K562 (cell line): ENCODE data around the gene TPD52L1. TPM values are rescaled to one million over a fixed set of nuclear protein-coding genes. Genes with fewer than 3 reads are reported as not detected.

ENCODE experiments used
- CBX1 ChIP-seq: sonication (generic); IDR thresholded peaks from 2 replicates; pipeline ENCODE4 v1.6.1; 2016; ENCODE audit warnings: antibody characterized with exemption, low read depth, mild to moderate bottlenecking
- CBX3 ChIP-seq, 2 experiments: IDR thresholded peaks; 1 replicate in 1 of 2; 2 replicates in 1 of 2; pipeline ENCODE4 v1.6.1; 2012; ENCODE audit warnings: inconsistent platforms in 2 of 2, low read length in 2 of 2, borderline replicate concordance in 1 of 2, control low read depth in 1 of 2
- GTF2F1 ChIP-seq: IDR thresholded peaks from 2 replicates; pipeline ENCODE4 v1.6.1; 2011; ENCODE audit warnings: low read depth, low read length, improper control_type of control experiment
- HCFC1 ChIP-seq: IDR thresholded peaks from 2 replicates; pipeline ENCODE4 v1.6.1; 2012; ENCODE audit warnings: low read depth, low read length, improper control_type of control experiment
- MAFF ChIP-seq: IDR thresholded peaks from 2 replicates; pipeline ENCODE4 v1.6.1; 2012; ENCODE audit warnings: low read length, improper control_type of control experiment
- PURB ChIP-seq: sonication (generic); formaldehyde crosslinking; IDR thresholded peaks from 2 replicates; pipeline ENCODE4 v1.9.0; 2021; ENCODE audit warnings: low read depth, mild to moderate bottlenecking, missing genetic modification reagents
- SMAD4 ChIP-seq: fragments of 250-450 bp; sonication (Bioruptor Pico); conservative IDR thresholded peaks from 2 replicates; pipeline ENCODE4 v1.8.0; 2021; ENCODE audit warnings: inconsistent platforms, mild to moderate bottlenecking, moderate library complexity
- ZNF436 ChIP-seq: fragments of 250-450, 450-650 bp; sonication (Bioruptor Pico); formaldehyde crosslinking; IDR thresholded peaks from 2 replicates; pipeline ENCODE4 v1.7.0; 2020; ENCODE audit warnings: mild to moderate bottlenecking
- polyA plus RNA-seq, 8 experiments: library from polyadenylated mRNA; depleted of rRNA in 4 of 8; stranded (reverse) in 5 of 8; unstranded in 3 of 8; fragments of >200 nt; fragmentation: Nextera tagmentation in 2 of 8; fragmentation: Illumina TruSeq in 1 of 8; extraction: Ambion mirVana in 2 of 8; extraction: Trizol in 1 of 8; gene quantifications; 2 replicates each; pipeline versions ENCODE4 v1.2.1 to v1.2.3, GENCODE V29; 2011 to 2014; ENCODE audit warnings: inconsistent platforms in 1 of 8, missing spikeins in 1 of 8
- total RNA-seq, 7 experiments: library from RNA; depleted of rRNA in 6 of 7; stranded (reverse); fragments of >200 nt in 6 of 7; fragmentation: Illumina TruSeq in 2 of 7; extraction: Trizol in 2 of 7; gene quantifications; 2 replicates each; pipeline versions ENCODE4 v1.2.1 to v1.2.3, GENCODE V29; 2011 to 2021; ENCODE audit warnings: low replicate concordance in 1 of 7
- TF ChIP-seq, protein P1 (sequence below): fragments of 450-650 bp; IDR thresholded peaks from 2 replicates; pipeline ENCODE4 v1.6.1; 2016; ENCODE audit warnings: mild to moderate bottlenecking, moderate library complexity
- TF ChIP-seq, protein P2 (sequence below), 3 experiments: fragments of 200-800 bp in 1 of 3; fragments of 250-450 bp in 1 of 3; fragments of 450-650 bp in 1 of 3; sonication (Bioruptor Pico) in 1 of 3; sonication (Bioruptor generic) in 1 of 3; formaldehyde crosslinking in 1 of 3; IDR thresholded peaks; 2 replicates each; pipeline versions ENCODE4 v1.6.1 to v1.8.0; 2016 to 2022; ENCODE audit warnings: mild to moderate bottlenecking in 2 of 3, missing genetic modification characterization in 2 of 3, missing compliant biosample characterization in 1 of 3, moderate library complexity in 1 of 3
- TF ChIP-seq, protein P3 (sequence below): fragments of 450-650 bp; formaldehyde crosslinking; IDR thresholded peaks from 2 replicates; pipeline ENCODE4 v1.4.0; 2020; ENCODE audit warnings: mild to moderate bottlenecking, moderate library complexity

Gene TPD52L1
- total and polyA plus RNA-seq, 9 of the 15 experiments (the other 6 are each of a cell fraction or from before 2014, with no cell fraction given) = 12.9 to 149 (median 75.7) TPM

DNA sequence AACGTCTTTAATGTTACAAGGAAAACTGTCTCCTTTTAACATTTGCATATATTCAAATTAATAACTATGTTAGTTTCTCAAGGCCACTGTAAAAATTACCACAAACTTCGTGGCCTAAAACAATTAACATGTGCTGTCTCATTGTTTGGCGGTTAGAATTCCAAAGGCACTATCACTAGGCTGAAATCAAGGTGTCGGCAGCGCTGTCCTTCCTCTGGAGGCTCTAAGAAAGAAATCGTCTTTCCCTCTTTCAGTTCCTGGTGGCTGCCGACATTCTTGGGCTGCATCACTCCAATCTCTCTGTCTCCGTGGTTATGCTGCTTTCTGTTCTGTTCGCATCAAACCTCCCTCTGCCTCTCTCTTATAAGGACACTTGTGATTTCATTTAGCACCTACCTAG is 4.2 kb downstream of the TPD52L1 start (continued):
- TF ChIP-seq, protein P1, sequence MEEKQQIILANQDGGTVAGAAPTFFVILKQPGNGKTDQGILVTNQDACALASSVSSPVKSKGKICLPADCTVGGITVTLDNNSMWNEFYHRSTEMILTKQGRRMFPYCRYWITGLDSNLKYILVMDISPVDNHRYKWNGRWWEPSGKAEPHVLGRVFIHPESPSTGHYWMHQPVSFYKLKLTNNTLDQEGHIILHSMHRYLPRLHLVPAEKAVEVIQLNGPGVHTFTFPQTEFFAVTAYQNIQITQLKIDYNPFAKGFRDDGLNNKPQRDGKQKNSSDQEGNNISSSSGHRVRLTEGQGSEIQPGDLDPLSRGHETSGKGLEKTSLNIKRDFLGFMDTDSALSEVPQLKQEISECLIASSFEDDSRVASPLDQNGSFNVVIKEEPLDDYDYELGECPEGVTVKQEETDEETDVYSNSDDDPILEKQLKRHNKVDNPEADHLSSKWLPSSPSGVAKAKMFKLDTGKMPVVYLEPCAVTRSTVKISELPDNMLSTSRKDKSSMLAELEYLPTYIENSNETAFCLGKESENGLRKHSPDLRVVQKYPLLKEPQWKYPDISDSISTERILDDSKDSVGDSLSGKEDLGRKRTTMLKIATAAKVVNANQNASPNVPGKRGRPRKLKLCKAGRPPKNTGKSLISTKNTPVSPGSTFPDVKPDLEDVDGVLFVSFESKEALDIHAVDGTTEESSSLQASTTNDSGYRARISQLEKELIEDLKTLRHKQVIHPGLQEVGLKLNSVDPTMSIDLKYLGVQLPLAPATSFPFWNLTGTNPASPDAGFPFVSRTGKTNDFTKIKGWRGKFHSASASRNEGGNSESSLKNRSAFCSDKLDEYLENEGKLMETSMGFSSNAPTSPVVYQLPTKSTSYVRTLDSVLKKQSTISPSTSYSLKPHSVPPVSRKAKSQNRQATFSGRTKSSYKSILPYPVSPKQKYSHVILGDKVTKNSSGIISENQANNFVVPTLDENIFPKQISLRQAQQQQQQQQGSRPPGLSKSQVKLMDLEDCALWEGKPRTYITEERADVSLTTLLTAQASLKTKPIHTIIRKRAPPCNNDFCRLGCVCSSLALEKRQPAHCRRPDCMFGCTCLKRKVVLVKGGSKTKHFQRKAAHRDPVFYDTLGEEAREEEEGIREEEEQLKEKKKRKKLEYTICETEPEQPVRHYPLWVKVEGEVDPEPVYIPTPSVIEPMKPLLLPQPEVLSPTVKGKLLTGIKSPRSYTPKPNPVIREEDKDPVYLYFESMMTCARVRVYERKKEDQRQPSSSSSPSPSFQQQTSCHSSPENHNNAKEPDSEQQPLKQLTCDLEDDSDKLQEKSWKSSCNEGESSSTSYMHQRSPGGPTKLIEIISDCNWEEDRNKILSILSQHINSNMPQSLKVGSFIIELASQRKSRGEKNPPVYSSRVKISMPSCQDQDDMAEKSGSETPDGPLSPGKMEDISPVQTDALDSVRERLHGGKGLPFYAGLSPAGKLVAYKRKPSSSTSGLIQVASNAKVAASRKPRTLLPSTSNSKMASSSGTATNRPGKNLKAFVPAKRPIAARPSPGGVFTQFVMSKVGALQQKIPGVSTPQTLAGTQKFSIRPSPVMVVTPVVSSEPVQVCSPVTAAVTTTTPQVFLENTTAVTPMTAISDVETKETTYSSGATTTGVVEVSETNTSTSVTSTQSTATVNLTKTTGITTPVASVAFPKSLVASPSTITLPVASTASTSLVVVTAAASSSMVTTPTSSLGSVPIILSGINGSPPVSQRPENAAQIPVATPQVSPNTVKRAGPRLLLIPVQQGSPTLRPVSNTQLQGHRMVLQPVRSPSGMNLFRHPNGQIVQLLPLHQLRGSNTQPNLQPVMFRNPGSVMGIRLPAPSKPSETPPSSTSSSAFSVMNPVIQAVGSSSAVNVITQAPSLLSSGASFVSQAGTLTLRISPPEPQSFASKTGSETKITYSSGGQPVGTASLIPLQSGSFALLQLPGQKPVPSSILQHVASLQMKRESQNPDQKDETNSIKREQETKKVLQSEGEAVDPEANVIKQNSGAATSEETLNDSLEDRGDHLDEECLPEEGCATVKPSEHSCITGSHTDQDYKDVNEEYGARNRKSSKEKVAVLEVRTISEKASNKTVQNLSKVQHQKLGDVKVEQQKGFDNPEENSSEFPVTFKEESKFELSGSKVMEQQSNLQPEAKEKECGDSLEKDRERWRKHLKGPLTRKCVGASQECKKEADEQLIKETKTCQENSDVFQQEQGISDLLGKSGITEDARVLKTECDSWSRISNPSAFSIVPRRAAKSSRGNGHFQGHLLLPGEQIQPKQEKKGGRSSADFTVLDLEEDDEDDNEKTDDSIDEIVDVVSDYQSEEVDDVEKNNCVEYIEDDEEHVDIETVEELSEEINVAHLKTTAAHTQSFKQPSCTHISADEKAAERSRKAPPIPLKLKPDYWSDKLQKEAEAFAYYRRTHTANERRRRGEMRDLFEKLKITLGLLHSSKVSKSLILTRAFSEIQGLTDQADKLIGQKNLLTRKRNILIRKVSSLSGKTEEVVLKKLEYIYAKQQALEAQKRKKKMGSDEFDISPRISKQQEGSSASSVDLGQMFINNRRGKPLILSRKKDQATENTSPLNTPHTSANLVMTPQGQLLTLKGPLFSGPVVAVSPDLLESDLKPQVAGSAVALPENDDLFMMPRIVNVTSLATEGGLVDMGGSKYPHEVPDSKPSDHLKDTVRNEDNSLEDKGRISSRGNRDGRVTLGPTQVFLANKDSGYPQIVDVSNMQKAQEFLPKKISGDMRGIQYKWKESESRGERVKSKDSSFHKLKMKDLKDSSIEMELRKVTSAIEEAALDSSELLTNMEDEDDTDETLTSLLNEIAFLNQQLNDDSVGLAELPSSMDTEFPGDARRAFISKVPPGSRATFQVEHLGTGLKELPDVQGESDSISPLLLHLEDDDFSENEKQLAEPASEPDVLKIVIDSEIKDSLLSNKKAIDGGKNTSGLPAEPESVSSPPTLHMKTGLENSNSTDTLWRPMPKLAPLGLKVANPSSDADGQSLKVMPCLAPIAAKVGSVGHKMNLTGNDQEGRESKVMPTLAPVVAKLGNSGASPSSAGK = peak; percentile 80
- TF ChIP-seq PURB = no peak
- no peak for TF ChIP-seq ZNF436 (CRISPR knock-in tag)
- TF ChIP-seq, protein P2, sequence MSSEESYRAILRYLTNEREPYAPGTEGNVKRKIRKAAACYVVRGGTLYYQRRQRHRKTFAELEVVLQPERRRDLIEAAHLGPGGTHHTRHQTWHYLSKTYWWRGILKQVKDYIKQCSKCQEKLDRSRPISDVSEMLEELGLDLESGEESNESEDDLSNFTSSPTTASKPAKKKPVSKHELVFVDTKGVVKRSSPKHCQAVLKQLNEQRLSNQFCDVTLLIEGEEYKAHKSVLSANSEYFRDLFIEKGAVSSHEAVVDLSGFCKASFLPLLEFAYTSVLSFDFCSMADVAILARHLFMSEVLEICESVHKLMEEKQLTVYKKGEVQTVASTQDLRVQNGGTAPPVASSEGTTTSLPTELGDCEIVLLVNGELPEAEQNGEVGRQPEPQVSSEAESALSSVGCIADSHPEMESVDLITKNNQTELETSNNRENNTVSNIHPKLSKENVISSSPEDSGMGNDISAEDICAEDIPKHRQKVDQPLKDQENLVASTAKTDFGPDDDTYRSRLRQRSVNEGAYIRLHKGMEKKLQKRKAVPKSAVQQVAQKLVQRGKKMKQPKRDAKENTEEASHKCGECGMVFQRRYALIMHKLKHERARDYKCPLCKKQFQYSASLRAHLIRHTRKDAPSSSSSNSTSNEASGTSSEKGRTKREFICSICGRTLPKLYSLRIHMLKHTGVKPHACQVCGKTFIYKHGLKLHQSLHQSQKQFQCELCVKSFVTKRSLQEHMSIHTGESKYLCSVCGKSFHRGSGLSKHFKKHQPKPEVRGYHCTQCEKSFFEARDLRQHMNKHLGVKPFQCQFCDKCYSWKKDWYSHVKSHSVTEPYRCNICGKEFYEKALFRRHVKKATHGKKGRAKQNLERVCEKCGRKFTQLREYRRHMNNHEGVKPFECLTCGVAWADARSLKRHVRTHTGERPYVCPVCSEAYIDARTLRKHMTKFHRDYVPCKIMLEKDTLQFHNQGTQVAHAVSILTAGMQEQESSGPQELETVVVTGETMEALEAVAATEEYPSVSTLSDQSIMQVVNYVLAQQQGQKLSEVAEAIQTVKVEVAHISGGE (CRISPR knock-in tag; IDR thresholded peaks at IDR 0.05) = 0 out of 6 replicates have a peak, but pooled peaks of 1 of the 3 experiments have one; percentile 36
- TF ChIP-seq, protein P3, sequence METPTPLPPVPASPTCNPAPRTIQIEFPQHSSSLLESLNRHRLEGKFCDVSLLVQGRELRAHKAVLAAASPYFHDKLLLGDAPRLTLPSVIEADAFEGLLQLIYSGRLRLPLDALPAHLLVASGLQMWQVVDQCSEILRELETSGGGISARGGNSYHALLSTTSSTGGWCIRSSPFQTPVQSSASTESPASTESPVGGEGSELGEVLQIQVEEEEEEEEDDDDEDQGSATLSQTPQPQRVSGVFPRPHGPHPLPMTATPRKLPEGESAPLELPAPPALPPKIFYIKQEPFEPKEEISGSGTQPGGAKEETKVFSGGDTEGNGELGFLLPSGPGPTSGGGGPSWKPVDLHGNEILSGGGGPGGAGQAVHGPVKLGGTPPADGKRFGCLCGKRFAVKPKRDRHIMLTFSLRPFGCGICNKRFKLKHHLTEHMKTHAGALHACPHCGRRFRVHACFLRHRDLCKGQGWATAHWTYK (CRISPR knock-in tag) = peak; percentile 92
- no peak for TF ChIP-seq HCFC1
- no peak for TF ChIP-seq CBX1
- no peak for TF ChIP-seq GTF2F1
- TF ChIP-seq SMAD4 (CRISPR knock-in tag) = peak; percentile 42; the same call in 1 of the 2 replicates
- TF ChIP-seq MAFF = 0 out of 2 replicates have a peak, but pooled peaks have one; percentile 15
- TF ChIP-seq CBX3 (IDR thresholded peaks at IDR 0.05; ENCODE audit: borderline replicate concordance in 1 of 2, low read length in 2 of 2) = peak in 1 of 2 experiments; percentile 51; a peak in 1 of 3 replicates
